ENCODE results near the gene SERGEF. TPM values are rescaled to one million over a fixed set of nuclear protein-coding genes. Genes with fewer than 3 reads are reported as not detected.
A peak's percentile ranks its signal among the peaks of the same experiment; 100 is the strongest.

The SERGEF gene
- polyA plus RNA-seq, 10 donors = 9.2 to 15.2 (median 10.9) TPM

DNA sequence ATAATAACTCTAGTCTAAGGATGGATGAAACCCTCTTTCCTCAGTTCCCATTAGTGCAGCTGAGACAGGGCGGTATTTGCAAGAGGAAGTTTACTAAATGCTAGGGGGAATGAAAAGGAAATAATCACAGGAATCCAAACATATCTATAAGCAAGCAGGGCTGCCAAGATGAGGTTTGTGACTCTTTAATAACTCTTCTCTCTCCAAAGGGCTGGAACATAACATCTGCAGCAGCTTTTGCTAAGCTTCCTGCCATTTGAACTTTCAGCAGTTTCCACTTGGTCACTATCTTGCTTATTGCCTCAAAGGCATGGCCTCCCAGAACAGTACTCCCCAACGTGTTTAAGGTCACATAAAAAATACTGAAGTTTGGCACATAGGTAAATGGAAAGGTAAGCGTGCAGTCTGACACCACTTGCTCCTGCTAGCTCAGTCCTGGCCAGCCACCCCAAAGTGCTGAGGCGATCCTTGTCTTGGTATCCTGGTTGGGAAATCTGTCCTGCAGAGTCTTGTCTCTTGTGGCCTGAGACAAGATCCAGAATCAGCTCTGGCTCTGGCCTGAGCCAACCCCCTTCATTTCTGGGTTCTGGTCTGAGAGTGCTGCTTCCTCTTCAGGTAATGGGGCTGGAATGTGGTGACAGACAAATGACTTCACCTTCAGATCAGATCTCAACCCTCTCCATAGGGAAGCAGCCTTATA lies 196.5 kb downstream of the SERGEF start:
- peak; percentile 45 to 88 (median 66) for DNase-seq

DNA sequence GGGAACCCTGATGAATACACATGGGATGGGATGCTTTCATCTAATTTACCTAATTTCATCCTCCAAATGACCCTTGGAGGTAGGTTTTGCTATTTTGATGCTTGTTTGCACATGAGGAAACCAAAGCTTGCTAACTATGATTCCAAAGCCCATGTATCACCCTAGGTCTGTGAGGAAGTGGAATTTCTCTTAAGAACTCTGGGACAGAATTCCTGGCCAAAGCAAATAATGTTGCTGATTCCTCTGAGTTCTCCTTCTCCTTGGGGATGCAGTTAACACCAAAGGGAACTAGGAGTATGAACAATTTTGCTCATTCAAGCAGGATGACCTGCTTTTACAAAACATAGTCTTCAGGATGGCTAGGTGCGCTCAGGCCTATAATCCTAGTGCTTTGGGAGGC lies 198.3 kb downstream of the SERGEF start:
- DNase-seq = no peak

DNA sequence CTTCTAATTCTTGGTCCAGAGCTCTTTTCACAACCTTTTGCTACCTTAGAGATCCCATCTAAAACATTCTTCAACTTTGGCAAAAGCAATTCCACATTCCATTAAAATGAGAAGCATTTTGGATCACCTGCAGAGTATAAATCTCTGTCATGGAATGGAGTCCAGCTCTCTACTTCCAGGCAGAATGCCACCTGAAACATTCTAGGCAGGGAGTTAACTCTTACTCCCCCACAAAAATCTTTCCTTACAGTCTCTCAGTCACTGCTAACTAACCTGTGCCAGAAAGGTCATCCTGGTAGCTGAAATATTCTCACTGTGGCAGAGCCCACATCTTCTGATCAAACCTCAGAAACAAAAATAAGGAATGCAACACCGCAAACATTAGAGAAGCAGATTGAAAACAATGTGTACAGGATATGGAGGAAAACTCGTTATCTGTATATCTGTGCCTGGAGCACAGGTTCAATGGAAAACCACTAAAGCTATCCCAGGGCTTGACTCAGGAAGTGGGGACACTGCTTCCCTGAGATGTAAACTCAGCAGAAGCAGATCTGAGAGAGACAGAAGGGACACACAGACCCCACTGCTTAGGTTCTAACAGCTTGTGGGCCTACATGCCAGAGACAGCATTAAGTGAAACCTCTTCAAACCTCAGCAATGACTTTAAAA lies 199.3 kb downstream of the SERGEF start:
- DNase-seq = peak in 2 of 3 donors; percentile 51 to 65

DNA sequence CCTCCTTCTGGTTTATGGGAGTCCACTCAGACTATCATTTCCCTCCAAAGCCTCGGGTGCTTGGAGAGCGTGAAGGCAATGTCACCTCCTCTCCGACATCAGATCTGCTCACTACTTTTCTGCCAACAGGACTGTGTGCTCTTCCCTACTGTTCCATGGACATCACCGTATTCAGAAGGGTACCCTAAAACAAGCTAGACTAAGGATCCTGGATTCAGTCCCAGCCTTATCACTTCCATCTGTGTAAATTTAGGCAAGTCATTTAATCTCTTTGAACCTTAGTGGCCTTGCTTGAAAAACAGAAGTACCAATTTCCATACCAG lies 200.0 kb downstream of the SERGEF start:
- no peak for DNase-seq

DNA sequence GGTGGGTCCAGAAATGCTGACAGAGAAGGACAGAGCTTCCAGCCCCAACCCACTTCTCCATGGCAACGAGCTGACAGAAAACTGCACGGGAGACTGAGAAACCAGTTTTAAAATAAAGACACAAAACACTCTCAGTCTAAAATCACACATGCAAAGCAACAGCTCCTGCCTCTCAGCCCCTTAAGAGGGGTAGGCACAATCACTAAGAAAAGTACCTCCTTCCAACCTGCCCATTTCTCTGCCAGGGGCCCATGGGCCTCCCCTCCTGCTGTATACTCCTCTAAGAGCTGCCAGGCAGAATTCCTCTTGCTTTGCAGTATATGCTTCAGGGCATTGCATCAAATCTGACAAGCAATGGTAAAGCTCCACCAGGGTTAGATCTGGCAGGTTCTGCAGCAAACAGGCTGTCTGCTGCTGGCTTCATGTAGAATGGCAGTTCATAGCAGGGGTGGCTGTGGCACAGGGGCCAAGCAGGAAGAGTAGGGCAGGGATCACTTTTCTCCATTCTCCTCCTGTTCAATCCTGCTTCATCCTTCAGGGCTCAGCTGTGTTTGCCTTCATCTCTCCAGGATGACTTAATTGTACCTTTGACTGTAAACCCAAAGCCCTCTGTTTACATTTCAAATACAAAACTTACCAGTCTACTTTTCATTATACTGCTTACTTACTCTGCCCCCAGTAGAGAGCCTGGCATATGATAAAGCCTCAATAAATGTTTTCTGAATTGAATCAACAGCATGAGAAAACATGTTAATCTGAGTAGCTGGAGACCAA lies 200.6 kb downstream of the SERGEF start:
- DNase-seq = peak in 2 of 3 donors; percentile 34 to 61

DNA sequence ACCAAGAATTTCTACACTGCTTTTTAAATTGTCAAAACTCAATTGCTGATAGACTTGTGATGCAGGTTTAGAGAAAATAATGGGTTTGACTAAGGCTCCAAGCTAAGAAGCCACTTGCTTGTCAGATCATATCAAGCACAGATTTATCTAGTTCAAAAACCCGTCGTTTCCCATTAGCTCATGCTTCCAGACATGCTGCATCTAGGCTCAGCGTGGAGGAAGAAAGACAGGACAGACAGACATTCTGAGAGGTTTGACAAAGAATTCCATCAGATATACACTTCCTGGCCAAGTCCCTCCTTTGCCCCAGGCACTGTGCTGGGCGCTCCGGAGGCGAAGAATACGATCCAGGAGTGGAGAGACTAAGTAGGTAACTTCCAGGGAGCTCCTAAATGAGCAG lies 201.5 kb downstream of the SERGEF start:
- no peak for DNase-seq

DNA sequence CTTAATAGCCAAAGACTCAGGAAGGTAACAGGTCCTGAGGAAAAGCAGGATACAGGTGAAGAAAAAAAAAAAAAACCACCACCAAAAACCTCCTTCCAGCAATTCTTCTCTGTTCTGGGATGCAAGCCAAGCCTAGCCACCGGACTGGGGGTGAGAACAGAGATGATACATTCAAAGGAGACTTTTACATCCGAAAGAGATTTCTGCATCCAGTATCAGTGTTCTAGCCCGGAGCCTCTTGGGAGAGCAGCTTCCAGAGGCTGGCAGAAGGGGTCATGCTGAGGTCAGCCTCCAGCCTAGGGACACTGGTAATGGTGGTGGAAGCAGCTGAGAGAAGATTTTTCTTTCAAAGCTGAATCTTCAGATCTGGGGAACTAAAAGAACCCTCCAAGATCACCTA lies 202.1 kb downstream of the SERGEF start:
- DNase-seq = peak in 1 of 3 donors; percentile 46

DNA sequence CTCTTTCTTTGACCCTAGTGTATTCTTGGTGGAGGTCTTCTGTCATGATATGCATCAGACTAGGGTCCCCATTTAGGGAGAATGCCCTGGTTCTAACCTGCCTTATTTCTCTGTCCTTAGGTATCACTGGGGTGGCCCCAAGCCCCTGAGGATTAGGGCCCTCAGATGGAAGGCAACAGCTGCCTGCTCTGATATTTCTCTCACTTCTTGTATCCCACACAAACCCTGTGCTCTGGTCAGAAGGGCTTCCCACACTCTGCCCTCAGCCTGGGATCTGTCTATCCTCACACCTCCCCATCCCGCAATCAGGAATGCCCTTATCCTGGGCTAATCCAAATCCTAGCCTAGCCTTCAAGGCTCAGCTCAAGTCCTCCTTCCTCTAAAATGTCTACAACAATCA lies 202.8 kb downstream of the SERGEF start:
- no peak for DNase-seq

DNA sequence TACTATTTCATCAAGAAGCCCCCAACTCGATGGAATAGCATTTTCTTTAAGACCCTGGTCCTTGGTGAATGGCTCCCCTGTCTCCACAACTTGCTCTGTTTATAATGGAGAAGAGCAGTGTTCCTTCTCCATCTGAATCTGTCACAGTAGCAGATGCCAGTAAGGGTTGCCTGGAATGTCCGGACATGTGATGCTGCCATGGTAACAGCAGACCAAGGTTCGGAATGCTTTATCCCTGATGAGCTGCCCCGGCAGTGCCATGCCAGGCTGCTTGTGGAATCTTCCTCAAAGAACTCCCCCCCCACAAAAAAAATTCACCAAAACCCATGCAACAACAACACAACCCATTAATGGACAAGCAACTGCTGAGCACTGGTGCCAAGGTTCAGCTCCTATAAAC lies 205.8 kb downstream of the SERGEF start:
- no peak for DNase-seq

DNA sequence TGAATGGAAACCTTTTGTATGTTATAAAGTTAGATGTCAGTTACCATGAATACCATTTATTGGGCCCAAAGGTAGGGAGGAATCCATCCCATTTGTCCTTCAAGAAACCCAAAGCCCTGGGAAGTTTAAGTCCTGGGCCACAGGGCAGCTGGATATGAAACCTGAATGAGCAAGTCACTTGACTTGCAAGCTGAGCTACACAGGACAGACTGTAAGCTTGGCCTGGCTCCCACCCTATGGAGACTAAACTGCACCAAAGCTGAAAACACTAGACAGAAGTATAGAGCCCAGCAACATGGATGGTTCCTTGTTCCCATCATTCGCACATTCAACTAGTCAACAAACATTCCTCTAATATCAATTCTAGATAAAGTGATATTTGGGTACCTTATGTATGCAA lies 207.0 kb downstream of the SERGEF start:
- DNase-seq = no peak

DNA sequence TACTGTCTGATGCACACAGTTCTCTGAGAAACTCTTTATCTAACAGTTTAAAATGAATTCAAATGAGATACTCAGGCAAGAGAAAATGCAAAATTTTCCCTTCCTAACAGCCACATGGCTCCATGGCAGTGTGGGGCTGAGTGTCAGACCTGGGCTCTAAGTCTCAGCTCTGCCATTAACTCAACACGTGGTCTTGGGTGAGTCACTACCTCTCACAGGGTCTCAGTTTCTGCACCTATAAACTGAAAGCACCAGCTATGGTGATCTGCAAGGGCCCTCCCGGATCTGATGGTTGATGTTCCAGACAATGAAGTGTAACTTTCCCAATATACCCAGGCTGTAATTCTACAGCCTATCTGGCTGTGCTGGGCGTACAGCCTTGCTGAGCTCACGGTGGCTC lies 207.8 kb downstream of the SERGEF start:
- no peak for DNase-seq

DNA sequence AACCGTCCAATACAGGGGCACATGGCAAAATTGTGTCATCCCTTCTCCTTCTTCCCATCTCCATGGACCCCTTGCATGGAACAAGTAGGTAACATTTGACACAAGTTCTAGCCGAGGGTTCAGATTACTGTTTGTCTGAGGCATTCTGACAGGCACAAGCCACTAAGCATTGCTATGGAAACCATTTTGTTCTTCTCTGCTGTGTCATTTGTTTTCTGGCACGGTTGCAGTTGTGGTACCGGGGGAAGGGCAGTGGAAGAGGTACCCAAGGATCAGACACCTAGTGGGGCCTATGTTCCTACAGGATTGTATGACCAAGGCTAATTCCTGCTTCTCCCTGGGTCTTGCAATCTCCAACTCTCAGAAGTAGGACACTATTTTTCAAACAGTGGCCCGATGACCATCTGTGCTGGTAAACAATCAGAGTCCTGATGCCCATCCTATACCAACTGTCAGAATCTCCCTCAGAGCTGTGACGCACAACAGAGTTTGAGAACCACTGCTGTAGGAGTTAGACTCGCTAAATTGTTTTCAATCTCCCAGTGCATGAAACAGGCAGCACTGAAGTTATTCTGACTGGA lies 209.0 kb downstream of the SERGEF start:
- DNase-seq = no peak

DNA sequence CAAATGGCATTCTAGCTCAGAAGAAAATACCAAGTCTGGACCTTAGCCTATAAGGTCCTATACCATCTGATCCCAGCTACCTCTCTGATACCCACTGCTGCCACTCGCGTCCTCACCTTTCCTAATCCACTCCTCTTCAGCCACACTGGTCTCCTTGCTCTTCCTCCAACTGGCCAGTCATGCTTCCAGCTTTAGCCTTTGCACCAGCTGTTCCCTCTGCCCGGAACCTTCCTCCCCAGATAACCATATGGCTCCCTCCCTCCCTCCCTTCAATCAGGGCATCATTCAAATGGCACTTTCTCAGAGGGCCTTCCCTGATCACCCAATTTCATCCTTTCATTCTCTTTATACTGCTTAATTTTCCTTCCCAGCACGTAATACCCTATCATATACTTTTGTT lies 210.4 kb downstream of the SERGEF start:
- DNase-seq = no peak

DNA sequence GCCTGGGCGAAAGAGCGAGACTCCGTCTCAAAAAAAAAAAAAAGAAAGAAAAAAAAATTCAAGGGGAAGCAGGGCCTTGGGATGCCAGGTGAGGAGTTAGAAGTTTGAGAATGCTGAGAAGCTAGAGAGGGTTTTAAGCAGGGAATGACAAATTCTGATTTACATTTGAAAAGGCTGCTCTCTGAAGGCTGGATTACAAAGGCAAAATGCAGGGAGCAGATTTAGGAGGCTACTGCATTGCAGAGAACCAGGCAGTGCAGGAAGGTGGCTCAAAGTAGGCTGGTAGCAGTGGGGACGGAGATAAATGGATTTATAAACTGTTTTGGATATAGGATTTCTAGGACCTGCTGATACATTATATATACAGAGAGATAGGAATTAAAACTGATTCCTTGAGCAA lies 211.7 kb downstream of the SERGEF start:
- DNase-seq = no peak

DNA sequence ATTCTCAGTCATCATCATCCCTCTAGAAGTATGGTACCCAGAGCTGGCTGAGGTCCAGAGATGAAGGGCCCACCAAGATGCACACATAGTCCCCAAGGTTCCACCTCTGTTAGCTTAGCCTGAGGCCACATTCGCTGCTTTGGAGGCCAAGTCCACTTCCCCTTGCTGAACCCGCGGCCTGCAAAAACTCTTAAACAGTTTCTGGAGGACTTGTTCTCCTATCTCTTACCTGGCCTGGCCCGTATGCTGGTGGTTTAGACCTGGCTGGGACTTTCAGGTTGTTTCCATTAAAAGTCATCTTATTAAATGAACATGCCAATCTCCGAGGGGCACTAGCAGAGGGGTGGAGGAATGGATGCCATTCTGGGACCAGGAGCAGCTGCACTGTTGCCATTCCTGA lies 213.7 kb downstream of the SERGEF start:
- no peak for DNase-seq

DNA sequence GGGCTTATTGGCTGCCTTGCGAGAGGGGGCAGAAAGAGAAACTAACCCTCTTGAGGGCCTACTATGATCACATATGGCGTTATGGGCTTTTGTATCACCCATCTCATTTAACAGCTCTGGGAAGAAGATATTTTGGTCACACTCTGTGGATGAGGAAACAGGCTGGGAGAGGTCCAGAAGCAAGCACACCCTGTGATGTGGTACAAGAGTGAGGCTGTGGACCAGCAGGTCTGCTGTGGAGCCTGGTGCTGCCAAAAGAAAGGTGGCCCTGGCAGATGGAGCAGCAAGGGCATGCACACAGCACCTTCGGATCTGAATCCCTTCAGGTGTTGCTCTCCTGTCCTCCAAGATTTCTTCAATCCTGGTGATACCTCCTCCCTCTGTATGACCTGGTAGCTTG lies 214.1 kb downstream of the SERGEF start:
- DNase-seq = no peak

DNA sequence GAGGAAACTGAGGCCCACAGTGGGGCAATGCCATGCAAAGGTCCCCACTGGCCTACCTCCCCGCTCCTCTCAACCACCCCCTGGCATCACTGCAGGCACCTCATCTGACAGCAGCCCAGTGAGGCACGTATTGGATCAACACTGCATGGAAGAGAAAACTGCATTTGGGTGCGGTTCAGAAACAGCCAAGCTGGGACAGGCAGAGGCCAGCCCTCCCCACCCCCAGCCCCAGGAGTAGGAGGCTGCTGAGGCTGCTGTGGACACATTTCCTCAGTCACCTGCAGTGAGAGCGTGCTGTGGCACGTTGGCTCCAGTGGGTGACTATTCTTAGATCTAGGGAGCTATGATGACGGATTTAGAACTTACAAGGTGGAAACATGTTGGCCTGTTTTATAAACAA lies 214.6 kb downstream of the SERGEF start:
- DNase-seq = no peak

DNA sequence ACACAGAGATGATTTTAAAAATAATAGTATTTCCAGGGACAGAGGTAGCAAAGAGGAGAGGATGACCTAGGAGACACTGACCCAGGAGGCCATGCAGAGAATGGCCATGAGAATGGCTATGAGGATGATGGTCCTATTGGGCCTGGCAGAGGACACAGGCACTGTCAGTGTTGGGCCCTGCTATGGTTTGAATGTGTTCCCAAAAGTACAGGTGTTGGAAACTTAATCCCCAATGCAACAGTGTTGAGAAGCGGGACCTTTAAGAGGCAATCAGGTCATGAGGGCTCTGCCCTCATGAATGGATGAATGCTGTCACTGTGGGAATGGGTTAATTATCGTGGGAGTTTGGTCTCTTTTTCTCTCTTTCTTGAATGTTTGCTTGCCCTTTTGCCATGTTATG lies 216.7 kb downstream of the SERGEF start:
- DNase-seq = no peak

DNA sequence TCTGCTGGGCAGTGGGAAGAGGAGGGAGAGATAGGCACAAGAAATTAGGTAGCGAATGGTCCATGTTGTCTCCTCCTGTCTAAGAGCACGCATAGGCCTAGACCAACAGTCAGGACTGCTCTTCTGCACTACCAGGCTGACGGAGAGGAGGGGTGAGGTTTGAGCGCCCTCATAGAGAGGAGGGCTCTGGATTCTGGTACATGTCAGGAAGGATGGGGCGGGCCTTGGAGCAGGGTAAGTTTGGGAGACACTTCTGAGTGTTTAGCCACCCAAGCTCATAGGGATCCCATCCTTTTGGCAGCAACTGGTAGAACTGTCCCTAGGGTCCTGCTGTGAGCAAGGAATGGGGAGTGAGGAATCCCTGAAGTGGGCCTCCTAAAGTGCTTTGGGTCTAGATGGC lies 217.9 kb downstream of the SERGEF start:
- DNase-seq = no peak

DNA sequence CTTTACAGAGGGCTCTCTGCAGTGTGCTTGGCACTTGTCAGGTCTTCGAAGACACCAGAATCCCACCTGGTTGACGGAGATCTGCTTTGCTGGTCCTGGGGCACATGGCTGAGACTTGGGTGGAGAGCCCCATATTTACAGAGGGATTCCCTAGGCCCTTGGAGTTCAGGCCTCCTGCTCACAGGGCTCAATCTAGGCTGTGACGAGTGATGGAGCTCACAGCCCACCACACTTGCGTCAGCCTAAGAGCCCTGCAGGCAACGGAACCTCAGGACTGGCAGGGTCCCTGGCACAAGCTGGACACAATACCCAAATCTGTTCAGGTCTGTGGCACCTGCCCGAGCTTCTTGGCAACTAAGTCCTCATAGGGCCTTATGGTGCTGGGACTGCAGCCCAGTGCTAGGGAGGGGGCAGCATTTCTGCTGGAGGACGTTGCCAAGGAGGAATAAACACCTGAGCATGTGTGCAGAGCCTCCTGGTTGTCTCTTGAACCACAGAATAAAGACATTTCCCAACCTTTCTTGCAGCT lies 219.1 kb downstream of the SERGEF start:
- no peak for DNase-seq

DNA sequence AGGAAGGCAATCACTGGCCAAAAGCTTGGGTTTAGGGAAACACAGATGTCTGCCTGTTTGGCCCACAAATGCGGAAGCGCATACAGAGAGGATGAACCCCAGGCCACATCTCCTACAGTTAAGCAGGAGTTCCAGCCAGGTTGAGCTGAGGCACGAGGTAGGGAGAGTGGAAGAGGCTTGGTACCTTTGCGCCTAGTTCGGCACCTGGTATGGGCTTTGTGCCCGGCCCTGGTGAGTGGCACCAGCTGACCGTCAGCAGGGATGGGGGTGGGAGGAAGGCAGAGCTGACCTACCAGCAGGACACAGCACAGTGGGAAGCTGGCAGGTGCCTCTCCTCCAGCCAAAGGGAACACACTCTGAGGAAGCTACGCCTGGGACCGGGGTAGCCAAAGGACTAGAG lies 220.7 kb downstream of the SERGEF start:
- no peak for DNase-seq

DNA sequence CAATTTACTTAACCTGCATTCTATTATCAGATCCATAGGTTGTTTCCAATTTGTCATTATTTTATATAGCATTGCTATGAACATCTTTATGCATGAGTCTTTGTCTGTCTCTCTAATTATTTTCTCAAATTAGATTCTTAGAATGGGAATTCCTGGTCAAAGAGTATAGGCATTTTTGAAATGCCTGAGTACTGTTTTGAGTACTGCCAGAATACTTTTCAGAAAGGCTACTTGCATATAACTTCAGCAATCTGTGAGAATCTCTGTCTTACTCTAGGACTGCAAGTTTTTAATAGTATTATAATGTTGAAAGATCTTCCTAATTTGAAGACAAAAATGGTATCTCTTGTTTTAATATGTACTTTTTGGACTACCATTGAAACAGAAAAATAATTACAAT lies 221.7 kb downstream of the SERGEF start:
- DNase-seq = no peak

DNA sequence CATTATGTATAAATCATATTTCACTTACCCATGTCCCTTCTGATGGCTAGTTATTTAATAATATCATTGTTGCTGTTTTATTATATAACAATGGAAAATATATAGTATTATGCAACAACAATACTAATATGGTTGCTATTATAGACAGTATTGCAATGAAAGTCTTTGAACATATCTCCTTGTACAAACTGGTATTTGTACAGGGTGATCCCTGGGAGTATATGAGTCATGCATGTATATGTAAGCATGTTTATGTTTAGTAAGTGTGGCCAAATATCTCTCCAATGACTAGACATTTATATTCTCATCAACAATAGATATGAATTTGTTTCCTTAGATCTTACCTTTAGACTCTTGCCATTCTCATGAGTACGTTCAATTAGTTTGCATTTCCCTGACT lies 222.4 kb downstream of the SERGEF start:
- no peak for DNase-seq

All from muscle of back (tissue), 11 donors.